Measurements from ENCODE around the gene TOX2. TPM values are rescaled to one million over a fixed set of nuclear protein-coding genes. Genes with fewer than 3 reads are reported as not detected.

The TOX2 gene
- total and polyA plus RNA-seq, 2 of the 8 experiments (the other 6 are each of a cell fraction or from before 2014, with no cell fraction given) = 1.8 to 3.4 TPM

Small RNA genes within 50 kb of the gene (small RNA-seq; reads per million reads assigned to genes)
- not detected for gene RN7SL443P (ENCODE audit: insufficient read depth)

Other genes with a start within 250 kb of the TOX2 start
- gene MYBL2, start 247.7 kb upstream of the TOX2 start, total RNA-seq (2021; fragmentation: NEBNext Ultra II Directional; extraction: Animal tissue kit (Norgen Biotek cat#: 25700)) = 207 and 208 TPM in 2 replicates
- gene MYBL2, start 247.7 kb upstream of the TOX2 start, polyA plus RNA-seq (2011; rRNA removed) = 75.3 and 95.5 TPM in 2 replicates
- gene GTSF1L, start 187.8 kb upstream of the TOX2 start, total RNA-seq (2021; fragmentation: NEBNext Ultra II Directional; extraction: Animal tissue kit (Norgen Biotek cat#: 25700)) = not detected in 2 replicates
- gene GTSF1L, start 187.8 kb upstream of the TOX2 start, polyA plus RNA-seq (2011; rRNA removed) = not detected in 2 replicates

Measured in H1 (cell line).